NOMO-1 treated with DMSO at 0.1 percent for 48 hours (cell line): ENCODE data around the gene DTX4.
A peak's percentile ranks its signal among the peaks of the same experiment; 100 is the strongest.

Experiments
- DNase-seq: peaks from one replicate; lab custom pipeline; 2025; ENCODE audit not compliant: unreplicated experiment; lab: John Stamatoyannopoulos, UW

Gene DTX4

DNA sequence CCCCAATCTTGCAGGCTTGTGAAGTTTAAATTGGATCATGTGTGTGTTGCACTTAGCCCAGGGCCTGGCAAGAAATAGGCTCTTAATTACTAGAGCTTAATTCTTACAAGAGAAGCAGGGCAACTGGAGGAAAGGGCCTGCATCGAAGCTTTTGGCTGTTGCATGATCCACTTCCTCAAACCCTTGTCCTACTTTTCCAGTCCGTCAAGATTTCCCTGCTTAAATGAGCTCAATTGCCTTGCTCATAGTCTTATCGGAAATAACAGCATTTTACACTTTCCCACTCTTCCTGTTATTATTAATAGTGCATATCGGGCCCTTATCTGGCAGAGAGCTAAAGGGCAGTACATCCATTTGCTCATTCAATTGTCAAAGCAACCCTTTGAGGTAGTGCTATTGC is 18.1 kb downstream of the DTX4 start:
- DNase-seq: no peak

GRCh38 chr11:59191095-59191494 is 19.2 kb downstream of the DTX4 start:
- no peak for DNase-seq

DNA sequence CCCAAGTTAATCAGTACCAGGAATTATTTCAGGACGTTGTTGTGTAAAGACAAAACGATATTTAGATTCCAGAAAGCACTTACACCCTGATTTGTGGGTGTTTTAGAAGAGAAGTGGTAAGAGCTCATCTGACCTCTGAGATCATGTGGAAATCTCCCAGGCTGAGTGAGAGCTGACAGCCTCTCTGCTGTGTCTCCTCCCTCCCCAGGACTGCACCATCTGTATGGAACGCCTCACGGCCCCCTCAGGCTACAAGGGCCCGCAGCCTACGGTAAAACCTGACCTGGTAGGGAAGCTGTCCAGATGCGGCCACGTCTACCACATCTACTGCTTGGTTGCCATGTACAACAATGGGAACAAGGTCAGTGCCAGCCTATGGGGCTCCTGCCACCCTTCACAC is 20.0 kb downstream of the DTX4 start:
- no peak for DNase-seq

- DNase-seq: no peak
Measured at GRCh38 chr11:59192446-59193020, 20.6 kb downstream of the DTX4 start.

GRCh38 chr11:59193587-59194130 is 21.7 kb downstream of the DTX4 start:
- no peak for DNase-seq

GRCh38 chr11:59195586-59195985 is 23.7 kb downstream of the DTX4 start:
- no peak for DNase-seq

GRCh38 chr11:59196777-59197176 is 24.8 kb downstream of the DTX4 start:
- no peak for DNase-seq

DNA sequence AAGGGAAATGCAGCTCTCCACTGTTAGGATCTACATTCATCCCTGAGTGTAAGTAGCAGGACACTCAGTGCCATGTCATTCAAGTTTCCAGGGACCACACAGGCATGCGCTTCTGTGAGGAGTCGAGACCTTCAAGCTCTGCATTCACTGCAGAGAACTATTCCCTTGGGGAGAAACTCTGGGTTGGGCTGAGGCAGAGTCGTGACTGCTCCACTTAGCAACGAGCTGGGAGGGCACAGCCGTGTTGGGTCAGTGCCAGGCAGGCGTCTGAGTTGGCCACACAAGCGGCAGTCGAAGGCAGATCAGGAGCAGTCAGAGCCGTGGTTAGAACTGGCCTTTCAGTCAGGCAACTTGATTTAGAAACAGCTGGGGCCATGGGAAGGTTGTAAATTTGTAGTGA is 26.1 kb downstream of the DTX4 start:
- no peak for DNase-seq

DNA sequence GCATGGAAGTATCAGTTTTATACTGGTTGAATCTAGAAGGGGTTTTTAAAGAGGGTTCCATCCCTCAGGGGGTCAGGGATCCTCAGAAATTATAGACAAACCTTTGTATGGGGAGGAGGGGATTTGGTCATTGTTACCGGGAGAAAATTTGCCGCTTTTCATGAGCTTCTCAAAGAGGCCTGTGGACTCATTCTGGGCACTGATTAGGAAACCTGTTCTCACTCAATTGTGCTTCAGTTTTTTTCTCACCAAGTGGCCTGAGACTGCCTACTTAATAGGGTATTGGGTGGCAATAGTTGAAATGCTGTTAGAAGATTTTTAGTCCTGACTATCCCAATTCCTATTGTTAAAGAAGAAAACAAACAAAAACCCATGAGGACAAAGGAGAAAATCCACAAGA is 26.8 kb downstream of the DTX4 start:
- no peak for DNase-seq

- DNase-seq: no peak
Measured at GRCh38 chr11:59199546-59200422, 27.9 kb downstream of the DTX4 start.

GRCh38 chr11:59200423-59200746 is 28.5 kb downstream of the DTX4 start:
- no peak for DNase-seq

GRCh38 chr11:59201353-59201752 is 29.4 kb downstream of the DTX4 start:
- no peak for DNase-seq

DNA sequence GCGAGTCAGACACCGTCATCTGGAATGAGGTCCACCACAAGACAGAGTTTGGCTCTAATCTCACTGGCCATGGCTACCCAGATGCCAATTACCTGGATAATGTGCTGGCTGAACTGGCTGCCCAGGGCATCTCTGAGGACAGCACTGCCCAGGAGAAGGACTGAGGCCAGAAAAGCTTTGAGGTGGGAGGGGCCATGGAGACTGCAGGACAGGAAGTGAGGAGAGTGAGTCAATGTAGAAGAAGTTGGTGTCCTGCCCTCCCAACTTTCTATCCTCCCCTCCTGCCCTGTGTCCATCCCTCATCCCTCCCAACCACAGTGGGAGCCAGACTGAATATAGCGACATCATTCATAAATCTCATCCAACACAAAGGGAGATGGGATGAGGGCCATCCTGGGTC is 32.8 kb downstream of the DTX4 start:
- DNase-seq: no peak

DNA sequence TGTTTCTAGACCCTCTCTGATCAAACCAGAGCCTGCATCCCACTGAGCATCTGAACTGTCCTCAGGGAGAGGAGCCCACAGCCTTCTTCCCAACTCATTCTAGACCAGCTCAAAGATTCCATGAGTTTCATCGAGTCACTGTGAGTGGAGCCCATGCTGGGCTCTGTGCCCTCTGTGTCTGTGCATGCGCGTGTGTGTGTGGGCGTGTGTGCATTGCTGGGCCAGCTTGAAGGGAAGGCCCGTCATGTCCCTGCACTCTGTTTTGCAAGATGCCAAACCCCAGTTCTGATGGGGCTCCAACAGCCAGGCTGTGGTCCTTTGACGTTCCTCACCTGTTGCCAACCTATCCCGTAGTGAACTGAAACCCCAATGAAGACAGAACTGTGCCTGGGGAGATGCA is 33.7 kb downstream of the DTX4 start:
- DNase-seq: no peak

GRCh38 chr11:59206635-59207034 is 34.7 kb downstream of the DTX4 start:
- DNase-seq: peak; percentile 28

DNA sequence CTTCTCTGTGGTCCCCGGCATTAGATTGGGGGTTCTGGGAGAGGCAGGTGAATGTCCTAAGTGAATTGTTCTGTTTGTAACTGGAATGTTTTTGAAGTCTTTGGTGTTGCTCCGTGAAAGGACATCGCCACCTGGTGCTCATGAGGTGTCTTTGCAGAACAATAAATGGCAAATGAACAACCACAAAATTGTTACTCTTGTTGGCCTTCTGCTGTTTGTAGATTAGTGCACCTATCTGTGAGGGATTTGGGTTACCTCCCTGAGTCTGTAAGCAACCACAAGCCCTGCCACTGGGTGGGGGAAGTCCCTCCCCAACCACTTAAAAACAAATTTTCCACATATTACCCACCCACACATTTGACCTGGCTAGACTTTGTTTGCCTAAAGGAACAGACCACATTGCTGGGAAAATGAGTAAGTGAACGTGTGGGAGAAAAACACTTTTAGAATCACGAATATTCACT is 36.1 kb downstream of the DTX4 start:
- DNase-seq: peak; percentile 53

DNA sequence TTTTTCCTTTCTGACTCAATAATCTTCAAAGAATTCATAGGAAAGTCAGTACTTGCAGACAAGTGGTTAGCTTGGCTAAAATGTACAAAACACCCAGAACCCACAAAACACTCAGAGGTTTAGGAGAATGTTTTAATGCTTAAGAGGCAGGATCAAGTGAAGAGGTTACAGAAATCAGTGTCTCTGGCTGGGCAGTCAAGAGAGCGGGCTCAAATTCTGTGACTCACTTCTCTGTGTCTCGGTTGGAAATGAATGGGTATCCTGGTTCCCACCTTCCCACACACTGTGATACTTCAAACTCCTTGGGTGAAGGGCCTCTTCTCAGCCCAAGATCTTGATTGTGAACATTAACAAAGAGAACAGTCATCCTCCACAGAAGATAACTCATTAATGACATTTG is 37.0 kb downstream of the DTX4 start:
- no peak for DNase-seq

- no peak for DNase-seq
Measured at GRCh38 chr11:59212222-59212621, 40.3 kb downstream of the DTX4 start.

GRCh38 chr11:59212744-59213631 is 41.1 kb downstream of the DTX4 start, which contains the start of gene MPEG1:
MPEG1 (minus strand) TSS chr11:59212927; CDS start chr11:59212865, 62 bp downstream.
- DNase-seq: peak; percentile 92

DNA sequence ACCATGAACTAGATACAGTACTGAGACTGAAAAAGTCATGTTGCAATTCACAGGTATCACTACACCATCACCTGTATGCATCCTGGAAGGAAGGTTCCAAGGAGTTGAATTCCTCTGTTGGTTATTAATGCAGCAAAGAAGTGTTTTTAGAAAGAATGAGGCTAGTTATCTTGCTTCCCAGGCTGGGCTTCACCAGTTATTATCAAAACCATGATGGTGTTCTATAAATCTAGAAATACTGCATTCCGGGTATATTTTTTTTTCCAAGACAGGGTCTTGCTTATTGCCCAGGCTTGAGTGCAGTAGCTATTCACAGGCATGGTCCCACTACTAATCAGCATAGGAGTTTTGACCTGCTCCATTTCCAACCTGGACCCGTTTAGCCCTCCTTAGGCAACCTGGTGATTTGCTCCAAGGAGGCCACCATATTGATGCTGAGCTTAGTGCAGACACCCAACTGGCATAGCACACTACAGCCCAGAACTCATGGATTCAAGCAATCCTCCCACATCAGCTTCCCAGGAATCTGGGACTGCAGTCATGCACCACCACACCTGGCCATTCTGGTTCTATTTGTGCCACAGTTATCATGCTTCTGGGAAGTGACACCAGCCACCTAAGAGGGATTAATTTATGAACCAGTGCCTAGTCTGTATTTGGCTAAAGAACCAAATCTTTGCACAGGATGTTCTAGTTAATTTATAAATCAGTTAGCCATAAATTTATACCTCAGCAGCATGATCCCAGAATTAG is 42.4 kb downstream of the DTX4 start:
- no peak for DNase-seq
